PC-3 (cell line): ENCODE measurements around the gene VWA8. TPM values are rescaled to one million over a fixed set of nuclear protein-coding genes. Genes with fewer than 3 reads are reported as not detected.

ENCODE experiments used
- ATAC-seq: fragments of 200-7000 bp; cut with Tn5 transposase; 2 replicates; pipeline ENCODE4 v1.9.1; 2020; ENCODE audit warnings: mild to moderate bottlenecking, moderate library complexity
- BruUV-seq: library from RNA; stranded (reverse); fragments of 400-500 nt; replicated peaks from 2 replicates; lab custom pipeline; 2021; lab: Mats Ljungman, UMichigan
- CTCF ChIA-PET: fragments of 300-600 bp; sonication (Branson Sonifier 250); formaldehyde crosslinking; loops from one replicate; lab custom pipeline; 2022; ENCODE audit warnings: antibody characterized with exemption; lab: Charles Lee
- POLR2A ChIA-PET: fragments of 300-600 bp; sonication (Branson Sonifier 250); formaldehyde crosslinking; loops from one replicate; lab custom pipeline; 2022; ENCODE audit warnings: antibody characterized with exemption; ENCODE audit not compliant: unreplicated experiment; lab: Charles Lee
- DNase-seq: peaks from one replicate; pipeline ENCODE4 v3.0.0-alpha.2; 2015
- H2AFZ ChIP-seq: fragments of 300-600 bp; sonication (generic); 2 replicates; pipeline ENCODE4 v1.6.0; 2016; ENCODE audit warnings: antibody characterized with exemption, low read length
- H3F3A ChIP-seq: fragments of 300-600 bp; sonication (generic); one replicate; pipeline ENCODE4 v1.6.0; 2017; ENCODE audit warnings: antibody characterized with exemption, low read length, control low read depth, mild to moderate bottlenecking; ENCODE audit not compliant: unreplicated experiment
- H3K27ac ChIP-seq: fragments of 300-600 bp; sonication (generic); 2 replicates; pipeline ENCODE4 v1.5.1; 2016; ENCODE audit warnings: mild to moderate bottlenecking, low read length
- H3K27me3 ChIP-seq: fragments of 300-600 bp; sonication (generic); 2 replicates; pipeline ENCODE4 v1.6.1; 2016; ENCODE audit warnings: low read length, mixed read lengths
- H3K36me3 ChIP-seq: fragments of 300-600 bp; sonication (generic); 2 replicates; pipeline ENCODE4 v1.6.1; 2016; ENCODE audit warnings: low read depth, mixed run types, low read length, mixed read lengths
- H3K4me1 ChIP-seq: fragments of 300-600 bp; sonication (generic); 2 replicates; pipeline ENCODE4 v1.5.1; 2016; ENCODE audit warnings: low read length; ENCODE audit not compliant: insufficient read depth
- H3K4me2 ChIP-seq: fragments of 300-600 bp; sonication (generic); 2 replicates; pipeline ENCODE4 v1.6.0; 2016; ENCODE audit warnings: low read length
- H3K4me3 ChIP-seq: fragments of 300-600 bp; sonication (generic); 2 replicates; pipeline ENCODE4 v1.5.1; 2016; ENCODE audit warnings: mild to moderate bottlenecking, low read length, mixed read lengths
- H3K79me2 ChIP-seq: fragments of 300-600 bp; sonication (generic); 2 replicates; pipeline ENCODE4 v1.6.1; 2017; ENCODE audit warnings: low read length, mixed read lengths
- H3K9ac ChIP-seq: fragments of 300-600 bp; sonication (generic); 2 replicates; pipeline ENCODE4 v1.6.0; 2016; ENCODE audit warnings: mild to moderate bottlenecking, low read length
- H3K9me2 ChIP-seq: fragments of 300-600 bp; sonication (generic); replicated peaks from 2 replicates; pipeline ENCODE4 v1.6.1; 2016; ENCODE audit warnings: mixed run types, low read length, mixed read lengths
- H3K9me3 ChIP-seq: fragments of 300-600 bp; sonication (generic); 2 replicates; pipeline ENCODE4 v1.6.1; 2016; ENCODE audit warnings: low read length, mixed read lengths
- H4K20me1 ChIP-seq: fragments of 300-600 bp; sonication (generic); 2 replicates; pipeline ENCODE4 v1.6.1; 2016; ENCODE audit warnings: low read length, mixed read lengths
- CTCF ChIP-seq: fragments of 300-600 bp; sonication (generic); conservative IDR thresholded peaks from 2 replicates; pipeline ENCODE4 v1.5.1; 2017; ENCODE audit warnings: antibody characterized with exemption, low read depth, mild to moderate bottlenecking, low read length
- EZH2 ChIP-seq: fragments of 300-600 bp; sonication (generic); IDR thresholded peaks from one replicate; pipeline ENCODE4 v1.6.1; 2017; ENCODE audit warnings: antibody characterized with exemption, mild to moderate bottlenecking, low read length; ENCODE audit not compliant: unreplicated experiment
- EZH2phosphoT487 ChIP-seq: fragments of 300-600 bp; sonication (generic); IDR thresholded peaks from 2 replicates; pipeline ENCODE4 v1.6.1; 2018; ENCODE audit warnings: mild to moderate bottlenecking, antibody characterized with exemption, low read length, borderline replicate concordance
- intact Hi-C: fragments of 100-400 bp; cut with micrococcal nuclease; formaldehyde crosslinking; loops from 2 replicates; pipeline ENCODE4 v1.9.0; 2023
- total RNA-seq: library from RNA; depleted of rRNA; stranded (reverse); fragments of >200 nt; gene quantifications from 2 replicates; pipeline ENCODE4 v1.2.3, GENCODE V29; 2014

VWA8 gene
- total RNA-seq, 1 experiment from 2014 or later: 10.0 TPM

GRCh38 chr13:41709511-41709910 lies 251.4 kb downstream of the VWA8 start:
- no peak for ATAC-seq
- BruUV-seq: no TSS peak

GRCh38 chr13:41708713-41709112 lies 252.2 kb downstream of the VWA8 start:
- Histone ChIP-seq H4K20me1 (no peaks in the 10 kb centered on the region), H3F3A (no peaks in the 10 kb centered on the region), H3K9ac (no peak overlapping the region), H3K9me3 (no peaks in the 10 kb centered on the region), H3K36me3 (no peaks in the 10 kb centered on the region), H3K4me1 (no peaks in the 10 kb centered on the region), H3K79me2 (no peaks in the 10 kb centered on the region), H3K4me2 (no peak overlapping the region), H3K9me2 (no peaks in the 10 kb centered on the region), H3K27ac (no peak overlapping the region), H2AFZ (no peak overlapping the region), H3K4me3 (no peak overlapping the region), H3K27me3 (no peaks in the 10 kb centered on the region)
- intact Hi-C loops: no loop called here
- no peak for TF ChIP-seq EZH2phosphoT487
- TF ChIP-seq EZH2: no peak
- TF ChIP-seq CTCF: no peak
- no TSS peak for BruUV-seq
- ChIA-PET CTCF (no interaction called here), POLR2A (no interaction called here)
- no peak for DNase-seq
- ATAC-seq: no peak

More at GRCh38 chr13:41709511-41709910, 251.4 kb downstream of the VWA8 start:
- no peak for TF ChIP-seq CTCF
- no peak for TF ChIP-seq EZH2phosphoT487
- TF ChIP-seq EZH2: no peak
- Histone ChIP-seq H3K9ac (no peak overlapping the region), H3K9me3 (no peaks in the 10 kb centered on the region), H4K20me1 (no peaks in the 10 kb centered on the region), H3K4me3 (no peak overlapping the region), H3K4me1 (no peaks in the 10 kb centered on the region), H3F3A (no peaks in the 10 kb centered on the region), H3K9me2 (no peaks in the 10 kb centered on the region), H3K27me3 (no peaks in the 10 kb centered on the region), H3K4me2 (no peak overlapping the region), H3K36me3 (no peaks in the 10 kb centered on the region), H3K79me2 (no peaks in the 10 kb centered on the region), H3K27ac (no peak overlapping the region), H2AFZ (no peak overlapping the region)
- intact Hi-C loops: no loop called here
- POLR2A ChIA-PET: no interaction called here
- CTCF ChIA-PET: no interaction called here
- DNase-seq: no peak

- H3K36me3 ChIP-seq: no peaks in the 10 kb centered on the region
- H3K9me3 ChIP-seq: no peaks in the 10 kb centered on the region
- ChIA-PET CTCF (no interaction called here), POLR2A (no interaction called here)
- H3F3A ChIP-seq: no peaks in the 10 kb centered on the region
- intact Hi-C loops: no loop called here
- no peak overlapping the region for H3K9ac ChIP-seq
- H3K9me2 ChIP-seq: no peaks in the 10 kb centered on the region
- H3K27me3 ChIP-seq: no peaks in the 10 kb centered on the region
- no peak for TF ChIP-seq EZH2
- no peak for TF ChIP-seq EZH2phosphoT487
- TF ChIP-seq CTCF: no peak
- ATAC-seq (no peak), DNase-seq (no peak)
- H3K79me2 ChIP-seq: no peaks in the 10 kb centered on the region
- no peaks in the 10 kb centered on the region for H3K4me1 ChIP-seq
- H3K4me2 ChIP-seq: no peak overlapping the region
- H2AFZ ChIP-seq: no peak overlapping the region
- BruUV-seq: no TSS peak
- H3K4me3 ChIP-seq: no peak overlapping the region
- H3K27ac ChIP-seq: no peak overlapping the region
- H4K20me1 ChIP-seq: no peaks in the 10 kb centered on the region
Measured at GRCh38 chr13:41707194-41707821, 253.6 kb downstream of the VWA8 start.
